AG04449 (cell line): ENCODE data around the gene CUL2.

Source experiments
- CTCF ChIA-PET: fragments of 350-600 bp; formaldehyde crosslinking; extraction: SDS; loops from one replicate; lab custom pipeline; 2021; ENCODE audit warnings: antibody characterized with exemption; lab: Yijun Ruan, JAX
- POLR2A ChIA-PET: fragments of 400-600, 350-600 bp; formaldehyde crosslinking; extraction: SDS; loops from one replicate; lab custom pipeline; 2020; ENCODE audit warnings: antibody characterized with exemption, inconsistent platforms; lab: Yijun Ruan, JAX
- DNase-seq: peaks from one replicate; pipeline ENCODE4 v3.0.0-alpha.2; 2010; ENCODE audit warnings: low read depth, low spot score
- H3K4me3 ChIP-seq: 2 replicates; pipeline ENCODE4 v1.5.1; 2011; ENCODE audit warnings: low read depth, mild to moderate bottlenecking, control low read depth, low read length
- TF ChIP-seq, protein P1 (sequence below): IDR thresholded peaks from one replicate; pipeline ENCODE4 v1.5.1; 2011; ENCODE audit warnings: mild to moderate bottlenecking, moderate library complexity, low read length, control low read depth, inconsistent platforms; ENCODE audit not compliant: insufficient read depth; ENCODE audit errors: missing control alignments

CUL2 gene

DNA sequence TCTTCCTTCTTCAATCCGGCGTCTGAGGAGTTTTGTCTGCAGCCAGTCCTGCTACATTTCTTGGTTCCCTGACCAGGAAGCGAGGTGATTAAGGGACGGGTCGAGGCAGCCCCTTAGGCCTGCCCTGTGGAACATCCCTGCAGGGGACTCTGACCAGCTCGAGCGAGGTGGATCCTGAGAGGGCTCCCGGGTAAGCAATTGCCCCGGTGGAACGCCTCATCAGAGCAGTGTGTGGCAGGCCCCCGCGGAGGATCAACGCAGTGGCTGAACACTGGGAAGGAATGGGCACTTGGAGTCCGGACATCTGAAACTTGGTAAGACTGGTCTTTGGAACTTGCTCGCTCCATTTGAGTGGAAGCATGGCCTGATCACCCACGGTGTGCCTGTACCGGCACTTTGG is 121.0 kb downstream of the CUL2 start:
- no peak overlapping the region for H3K4me3 ChIP-seq
- TF ChIP-seq, protein P1, sequence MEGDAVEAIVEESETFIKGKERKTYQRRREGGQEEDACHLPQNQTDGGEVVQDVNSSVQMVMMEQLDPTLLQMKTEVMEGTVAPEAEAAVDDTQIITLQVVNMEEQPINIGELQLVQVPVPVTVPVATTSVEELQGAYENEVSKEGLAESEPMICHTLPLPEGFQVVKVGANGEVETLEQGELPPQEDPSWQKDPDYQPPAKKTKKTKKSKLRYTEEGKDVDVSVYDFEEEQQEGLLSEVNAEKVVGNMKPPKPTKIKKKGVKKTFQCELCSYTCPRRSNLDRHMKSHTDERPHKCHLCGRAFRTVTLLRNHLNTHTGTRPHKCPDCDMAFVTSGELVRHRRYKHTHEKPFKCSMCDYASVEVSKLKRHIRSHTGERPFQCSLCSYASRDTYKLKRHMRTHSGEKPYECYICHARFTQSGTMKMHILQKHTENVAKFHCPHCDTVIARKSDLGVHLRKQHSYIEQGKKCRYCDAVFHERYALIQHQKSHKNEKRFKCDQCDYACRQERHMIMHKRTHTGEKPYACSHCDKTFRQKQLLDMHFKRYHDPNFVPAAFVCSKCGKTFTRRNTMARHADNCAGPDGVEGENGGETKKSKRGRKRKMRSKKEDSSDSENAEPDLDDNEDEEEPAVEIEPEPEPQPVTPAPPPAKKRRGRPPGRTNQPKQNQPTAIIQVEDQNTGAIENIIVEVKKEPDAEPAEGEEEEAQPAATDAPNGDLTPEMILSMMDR, result no peak
- DNase-seq, result no peak
- ChIA-PET CTCF (no interaction called here), POLR2A (no interaction called here)

DNA sequence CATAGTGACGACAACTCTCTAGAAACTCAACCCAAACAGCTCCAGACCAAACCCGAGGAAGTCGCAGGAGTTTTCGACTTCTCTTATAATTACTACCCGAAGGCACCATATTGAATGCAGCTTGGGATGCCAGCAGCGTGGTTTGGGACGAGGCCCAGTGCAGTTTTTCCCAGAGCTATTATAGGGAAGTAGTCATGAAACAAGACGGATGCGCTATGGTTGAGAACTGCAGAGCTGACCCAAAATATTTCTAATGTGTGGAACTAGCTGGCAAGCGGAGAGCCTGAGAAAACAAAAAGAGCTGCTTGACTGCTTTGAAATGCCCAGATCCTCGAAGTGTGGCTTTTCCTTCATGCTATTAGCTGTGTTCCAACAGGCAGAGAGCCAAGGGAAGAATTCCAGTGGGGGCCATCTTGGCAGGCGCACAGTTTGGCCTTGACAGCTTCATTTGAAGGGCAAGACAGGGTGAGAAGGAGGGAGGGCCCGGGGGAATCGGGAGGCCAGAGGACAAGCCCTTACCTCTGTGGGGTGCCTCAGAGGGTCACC is 122.7 kb downstream of the CUL2 start:
- ChIA-PET POLR2A (no interaction called here), CTCF (interaction anchor here (0.6 to 1.7 kb wide), 3 partner anchors 18 to 242 kb away, joined by 3 to 4 read pairs (median 3); no protein-coding TSS in a partner anchor)
- DNase-seq, result peak; percentile 59
- TF ChIP-seq, protein P1, result no peak
- no peak overlapping the region for H3K4me3 ChIP-seq

DNA sequence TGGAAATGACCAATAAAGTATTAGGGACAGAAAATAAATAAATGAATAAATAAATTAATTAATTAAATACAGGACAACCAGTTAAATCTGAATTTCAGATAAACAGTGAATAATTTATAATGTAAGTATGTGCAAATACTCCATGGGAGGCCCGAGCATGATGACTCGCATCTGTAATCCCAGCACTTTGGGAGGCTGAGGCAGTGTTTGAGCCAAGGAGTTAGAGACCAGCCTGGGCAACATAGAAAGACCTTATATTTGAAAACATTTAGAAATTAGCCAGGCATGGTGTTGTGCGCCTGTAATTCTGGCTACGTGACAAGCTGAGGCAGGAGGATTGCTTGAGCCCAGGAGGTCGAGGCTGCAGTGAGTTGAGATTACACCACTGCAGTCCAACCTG is 123.7 kb downstream of the CUL2 start:
- ChIA-PET CTCF (interaction anchor here (1.7 kb wide), 1 partner anchor 19 kb away, joined by 4 read pairs; no protein-coding TSS in a partner anchor), POLR2A (no interaction called here)
- TF ChIP-seq, protein P1, result no peak
- no peak for DNase-seq
- H3K4me3 ChIP-seq, result no peak overlapping the region

DNA sequence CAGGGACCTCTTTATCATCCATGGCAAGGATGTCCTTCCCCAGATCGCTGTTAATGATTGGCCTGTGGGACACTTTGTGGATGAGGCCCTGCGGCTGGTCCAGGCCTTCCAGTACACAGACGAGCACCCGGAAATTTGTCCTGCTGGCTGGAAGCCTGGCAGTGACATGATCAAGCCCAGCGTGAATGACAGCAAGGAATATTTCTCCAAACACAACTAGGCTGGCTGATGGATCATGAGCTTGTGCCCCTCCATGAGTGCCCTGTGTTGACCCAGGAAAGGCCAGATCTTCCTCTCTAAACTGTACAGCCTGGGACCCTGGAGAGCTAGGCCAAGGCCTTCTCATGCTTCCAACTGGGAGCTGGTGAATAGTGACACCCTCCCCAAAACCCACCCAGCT is 124.1 kb downstream of the CUL2 start:
- TF ChIP-seq, protein P1, result no peak
- DNase-seq, result no peak
- ChIA-PET POLR2A (no interaction called here), CTCF (interaction anchor here (1.7 kb wide), 1 partner anchor 20 kb away, joined by 4 read pairs; no protein-coding TSS in a partner anchor)
- H3K4me3 ChIP-seq, result no peak overlapping the region

DNA sequence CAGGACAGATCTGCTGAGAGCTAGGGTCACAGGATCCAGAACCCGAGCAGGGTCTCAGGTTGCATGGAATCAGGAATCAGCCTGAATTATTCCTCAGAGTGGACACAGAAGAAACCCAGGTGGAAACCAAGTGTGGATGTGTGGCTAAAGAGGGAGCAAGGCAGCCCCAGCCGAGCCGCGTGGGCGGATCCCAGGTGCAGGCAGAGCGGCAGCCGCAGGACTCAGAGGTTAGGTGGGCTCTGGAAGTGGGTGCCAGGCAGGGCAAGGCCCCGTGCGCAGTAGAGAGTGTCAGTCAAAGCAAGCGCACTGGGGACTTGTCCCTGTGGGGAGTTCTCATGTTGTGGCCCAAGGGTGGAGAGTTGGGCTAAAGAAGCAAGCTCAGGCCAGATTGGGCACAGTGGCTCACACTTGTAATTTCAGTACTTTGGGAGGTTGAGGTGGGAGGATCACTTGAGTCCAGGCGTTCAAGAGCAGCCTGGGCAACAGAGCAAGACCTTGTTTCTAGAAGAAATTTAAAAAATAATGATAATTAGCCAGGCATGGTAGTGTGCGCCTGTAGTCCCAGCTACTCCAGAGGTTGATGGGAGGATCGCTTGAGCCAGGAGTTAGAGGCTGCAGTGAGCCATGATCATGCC is 125.9 kb downstream of the CUL2 start:
- CTCF ChIA-PET, result interaction anchor here (0.8 to 1.0 kb wide), 2 partner anchors 10 to 241 kb away, joined by 3 read pairs; no protein-coding TSS in a partner anchor

DNA sequence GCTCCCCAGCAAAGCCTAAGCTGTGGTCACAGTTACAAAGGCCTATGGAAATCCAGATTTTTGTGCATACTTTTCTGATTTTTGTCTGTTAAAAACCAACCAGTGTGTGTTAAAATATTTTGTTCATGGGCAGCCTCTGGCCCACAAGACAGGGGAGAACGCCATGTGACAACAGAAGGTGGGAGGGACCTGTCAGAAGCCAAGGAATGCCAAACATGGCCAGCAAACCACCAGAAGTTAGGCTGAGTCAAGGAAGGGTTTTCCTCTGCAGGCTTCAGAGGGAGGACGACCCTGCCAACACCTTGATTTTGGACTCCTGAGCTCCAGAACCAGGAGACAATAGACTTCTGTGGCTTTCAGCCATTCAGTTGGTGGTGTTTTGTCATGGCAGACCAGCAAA is 127.3 kb downstream of the CUL2 start:
- ChIA-PET CTCF (interaction anchor here (0.7 to 1.1 kb wide), 2 partner anchors 31 to 239 kb away, joined by 3 to 4 read pairs; no protein-coding TSS in a partner anchor), POLR2A (no interaction called here)

More for the DNA sequence above, 125.9 kb downstream of the CUL2 start:
- POLR2A ChIA-PET, result interaction anchor here (0.7 kb wide), 1 partner anchor 148 kb away, joined by 3 read pairs; no protein-coding TSS in a partner anchor
- no peak overlapping the region for H3K4me3 ChIP-seq
- no peak for DNase-seq
- TF ChIP-seq, protein P1, result no peak

More for the DNA sequence above, 127.3 kb downstream of the CUL2 start:
- TF ChIP-seq, protein P1, result no peak
- no peak for DNase-seq
- no peak overlapping the region for H3K4me3 ChIP-seq
